ENCODE data around the gene TAOK3. TPM values are rescaled to one million over a fixed set of nuclear protein-coding genes. Genes with fewer than 3 reads are reported as not detected.

The TAOK3 gene
- total and polyA plus RNA-seq, 2 donors, result 19.8 to 33.6 TPM

DNA sequence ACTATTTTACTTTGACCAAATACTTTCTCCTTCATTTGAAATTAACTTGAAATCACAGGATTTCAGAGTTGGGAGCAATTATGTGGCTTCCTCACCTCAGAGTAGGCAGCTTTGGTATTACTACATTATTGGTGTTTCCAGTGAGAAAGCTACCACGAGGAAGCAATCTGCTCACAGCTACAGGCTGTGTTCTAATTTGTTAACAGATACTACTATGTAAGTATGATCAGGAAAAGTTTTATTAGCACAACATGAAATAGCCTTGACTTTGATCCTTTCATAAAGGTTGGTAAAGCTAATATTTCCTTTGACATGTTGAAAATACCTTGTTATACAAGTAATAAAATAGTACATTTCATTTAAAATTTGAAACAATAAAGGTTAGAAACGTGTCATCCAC is 30.6 kb downstream of the TAOK3 start:
- 66% methylated on average over 2 of the region's 2 CpGs for WGBS
- Histone ChIP-seq H3K27ac (ENCODE audit: low read depth) (no peak overlapping the region), H3K4me3 (ENCODE audit: low read depth, low read length) (no peak overlapping the region), H3K36me3 (ENCODE audit: insufficient read depth) (no peaks in the 10 kb centered on the region), H3K4me1 (ENCODE audit: insufficient read depth) (no peaks in the 10 kb centered on the region)
- DNase-seq (ENCODE audit: extremely low spot score), result no peak

DNA sequence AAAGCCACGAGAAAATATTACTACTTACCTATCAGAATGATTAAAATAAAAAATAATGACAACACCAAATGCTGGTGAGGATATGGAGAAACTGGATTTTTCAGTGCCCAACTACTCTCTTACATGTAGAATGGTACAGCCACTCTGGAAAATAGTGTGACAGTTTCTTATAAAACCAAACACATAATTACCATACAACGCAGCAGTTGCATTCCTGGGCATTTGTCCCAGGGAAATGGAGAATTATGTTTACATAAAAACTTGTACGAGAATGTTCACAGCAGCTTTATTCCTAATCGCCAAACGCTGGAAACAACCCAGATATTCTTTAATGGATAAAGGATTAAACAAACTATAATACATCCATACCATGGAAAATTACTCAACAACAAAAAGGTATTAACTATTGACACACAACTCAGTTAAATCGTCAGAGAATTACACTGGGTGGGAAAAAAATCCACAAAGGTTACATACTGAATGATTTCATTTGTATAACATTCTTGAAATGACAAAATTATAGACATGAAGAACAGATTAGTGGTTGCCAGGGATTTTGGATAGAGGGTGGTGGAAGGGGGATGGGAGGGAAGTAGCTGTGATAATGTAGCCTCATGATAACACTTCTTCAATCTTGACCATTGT is 35.4 kb downstream of the TAOK3 start:
- H3K27ac ChIP-seq (ENCODE audit: low read depth), result no peak overlapping the region
- DNase-seq (ENCODE audit: extremely low spot score), result no peak
- H3K4me3 ChIP-seq (ENCODE audit: low read depth, low read length), result no peak overlapping the region
- no peaks in the 10 kb centered on the region for H3K36me3 ChIP-seq (ENCODE audit: insufficient read depth)
- WGBS, result 30% methylated on average over 6 of the region's 6 CpGs
- H3K4me1 ChIP-seq (ENCODE audit: insufficient read depth), result no peaks in the 10 kb centered on the region

- Histone ChIP-seq H3K27ac (ENCODE audit: low read depth) (no peak overlapping the region), H3K36me3 (ENCODE audit: insufficient read depth) (no peaks in the 10 kb centered on the region), H3K4me3 (ENCODE audit: low read depth, low read length) (no peak overlapping the region), H3K4me1 (ENCODE audit: insufficient read depth) (no peaks in the 10 kb centered on the region)
- 60% methylated on average over 2 of the region's 2 CpGs for WGBS
- DNase-seq (ENCODE audit: extremely low spot score), result no peak
Measured at GRCh38 chr12:118336123-118336522, 36.6 kb downstream of the TAOK3 start.

GRCh38 chr12:118334939-118335567 is 37.7 kb downstream of the TAOK3 start:
- Histone ChIP-seq H3K4me1 (ENCODE audit: insufficient read depth) (no peaks in the 10 kb centered on the region), H3K4me3 (ENCODE audit: low read depth, low read length) (no peak overlapping the region), H3K27ac (ENCODE audit: low read depth) (no peak overlapping the region), H3K36me3 (ENCODE audit: insufficient read depth) (no peaks in the 10 kb centered on the region)
- WGBS, result 96% methylated on average over 4 of the region's 4 CpGs
- DNase-seq (ENCODE audit: extremely low spot score), result no peak

DNA sequence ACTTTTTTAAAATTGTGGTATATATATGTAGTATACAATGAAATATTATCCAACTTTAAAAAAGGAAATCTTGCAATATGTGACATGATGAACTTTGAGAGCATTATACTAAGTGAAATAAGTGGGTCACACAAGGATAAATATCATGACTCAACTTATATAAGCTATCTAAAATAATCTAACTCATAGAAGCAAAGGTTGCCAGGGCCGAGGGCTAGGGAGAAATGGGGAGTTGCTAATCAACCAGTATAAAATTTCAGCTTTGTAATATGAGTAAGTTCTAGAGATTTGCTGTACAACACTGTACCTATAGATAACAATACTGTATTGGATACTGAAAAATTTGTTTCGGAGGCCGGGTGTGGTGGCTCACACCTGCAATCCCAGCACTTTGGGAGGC is 38.5 kb downstream of the TAOK3 start:
- DNase-seq (ENCODE audit: extremely low spot score), result no peak
- WGBS, result 98% methylated on average over 3 of the region's 3 CpGs
- H3K36me3 ChIP-seq (ENCODE audit: insufficient read depth), result no peaks in the 10 kb centered on the region
- H3K4me1 ChIP-seq (ENCODE audit: insufficient read depth), result no peaks in the 10 kb centered on the region
- no peak overlapping the region for H3K4me3 ChIP-seq (ENCODE audit: low read depth, low read length)
- H3K27ac ChIP-seq (ENCODE audit: low read depth), result no peak overlapping the region

DNA sequence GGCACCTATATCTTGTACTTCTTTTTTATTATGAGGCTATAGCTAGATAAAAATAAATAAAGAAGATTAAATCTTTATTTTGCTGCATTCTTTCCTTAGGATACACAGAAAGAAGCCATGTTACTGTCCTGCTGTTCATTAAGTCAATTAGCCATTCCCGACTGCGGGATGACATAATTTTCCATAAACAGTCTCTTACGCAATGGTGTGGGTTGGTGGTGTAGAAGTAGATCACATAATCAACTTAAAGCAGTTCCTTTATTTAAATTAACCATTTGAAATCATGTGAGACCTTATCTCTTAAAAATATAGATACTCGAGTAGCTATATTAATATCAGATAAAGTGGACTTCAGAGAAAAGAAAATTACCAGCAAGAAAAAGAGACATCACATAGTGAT is 40.2 kb downstream of the TAOK3 start:
- 76% methylated on average over 4 of the region's 4 CpGs for WGBS
- H3K36me3 ChIP-seq (ENCODE audit: insufficient read depth), result no peaks in the 10 kb centered on the region
- H3K27ac ChIP-seq (ENCODE audit: low read depth), result no peak overlapping the region
- no peak overlapping the region for H3K4me3 ChIP-seq (ENCODE audit: low read depth, low read length)
- DNase-seq (ENCODE audit: extremely low spot score), result no peak
- no peaks in the 10 kb centered on the region for H3K4me1 ChIP-seq (ENCODE audit: insufficient read depth)

- WGBS, result 26% methylated on average over 3 of the region's 3 CpGs
- Histone ChIP-seq H3K4me1 (ENCODE audit: insufficient read depth) (no peaks in the 10 kb centered on the region), H3K36me3 (ENCODE audit: insufficient read depth) (no peaks in the 10 kb centered on the region), H3K4me3 (ENCODE audit: low read depth, low read length) (no peak overlapping the region), H3K27ac (ENCODE audit: low read depth) (no peak overlapping the region)
- DNase-seq (ENCODE audit: extremely low spot score), result no peak
Measured at GRCh38 chr12:118330421-118331018, 42.2 kb downstream of the TAOK3 start.

GRCh38 chr12:118328486-118329330 is 44.0 kb downstream of the TAOK3 start:
- 71% methylated on average over 3 of the region's 3 CpGs for WGBS

DNA sequence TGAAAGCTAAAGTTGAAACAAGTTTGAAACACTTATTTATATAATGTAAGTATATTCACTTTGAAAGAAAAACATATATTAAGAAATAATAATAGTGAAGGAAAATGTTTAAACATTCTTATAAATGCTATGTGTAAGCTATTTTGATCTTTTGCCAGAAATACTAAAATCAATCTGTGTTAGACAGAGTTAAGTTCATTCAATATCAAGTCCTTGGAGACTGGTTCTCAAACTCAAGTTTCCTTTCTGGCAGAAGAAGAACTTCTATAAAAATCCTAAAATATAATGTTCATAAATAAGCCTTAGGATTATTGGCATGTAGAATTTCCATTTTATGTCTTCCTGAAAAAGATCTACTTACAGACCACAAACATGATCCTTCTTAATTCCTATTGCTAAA is 45.3 kb downstream of the TAOK3 start:
- no peak overlapping the region for H3K4me3 ChIP-seq (ENCODE audit: low read depth, low read length)
- no peaks in the 10 kb centered on the region for H3K36me3 ChIP-seq (ENCODE audit: insufficient read depth)
- no peak for DNase-seq (ENCODE audit: extremely low spot score)
- no peaks in the 10 kb centered on the region for H3K4me1 ChIP-seq (ENCODE audit: insufficient read depth)
- no peak overlapping the region for H3K27ac ChIP-seq (ENCODE audit: low read depth)

More at GRCh38 chr12:118328486-118329330, 44.0 kb downstream of the TAOK3 start:
- Histone ChIP-seq H3K4me3 (ENCODE audit: low read depth, low read length) (no peak overlapping the region), H3K36me3 (ENCODE audit: insufficient read depth) (no peaks in the 10 kb centered on the region), H3K4me1 (ENCODE audit: insufficient read depth) (no peaks in the 10 kb centered on the region), H3K27ac (ENCODE audit: low read depth) (no peak overlapping the region)
- no peak for DNase-seq (ENCODE audit: extremely low spot score)

GRCh38 chr12:118326991-118327390 is 45.7 kb downstream of the TAOK3 start:
- H3K27ac ChIP-seq (ENCODE audit: low read depth), result no peak overlapping the region
- no peaks in the 10 kb centered on the region for H3K36me3 ChIP-seq (ENCODE audit: insufficient read depth)
- H3K4me3 ChIP-seq (ENCODE audit: low read depth, low read length), result no peak overlapping the region
- no peaks in the 10 kb centered on the region for H3K4me1 ChIP-seq (ENCODE audit: insufficient read depth)
- no peak for DNase-seq (ENCODE audit: extremely low spot score)

GRCh38 chr12:118325081-118325480 is 47.6 kb downstream of the TAOK3 start:
- no peak for DNase-seq (ENCODE audit: extremely low spot score)
- Histone ChIP-seq H3K4me1 (ENCODE audit: insufficient read depth) (no peaks in the 10 kb centered on the region), H3K27ac (ENCODE audit: low read depth) (no peak overlapping the region), H3K4me3 (ENCODE audit: low read depth, low read length) (no peak overlapping the region), H3K36me3 (ENCODE audit: insufficient read depth) (no peaks in the 10 kb centered on the region)
- WGBS, result 87% methylated on average over 2 of the region's 2 CpGs

DNA sequence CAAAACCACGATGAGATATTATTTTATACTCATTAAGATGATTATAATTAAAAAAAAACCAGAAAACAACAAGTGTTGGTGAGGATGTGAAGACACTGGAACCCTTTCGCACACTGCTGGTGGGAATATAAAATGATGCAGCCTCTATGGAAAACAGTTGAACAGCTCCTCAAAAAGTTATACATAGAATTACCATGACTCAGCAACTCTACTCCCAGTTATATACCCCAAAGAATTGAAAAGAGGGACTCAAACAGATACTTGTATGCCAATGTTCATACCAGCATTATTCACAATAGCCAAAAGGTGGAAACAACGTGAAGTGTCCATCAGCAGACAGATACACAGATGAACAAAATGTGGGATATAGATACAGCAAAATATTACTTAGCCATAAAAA is 53.1 kb downstream of the TAOK3 start:
- 93% methylated on average over 3 of the region's 3 CpGs for WGBS
- no peak overlapping the region for H3K27ac ChIP-seq (ENCODE audit: low read depth)
- DNase-seq (ENCODE audit: extremely low spot score), result no peak
- H3K4me1 ChIP-seq (ENCODE audit: insufficient read depth), result no peaks in the 10 kb centered on the region
- no peak overlapping the region for H3K4me3 ChIP-seq (ENCODE audit: low read depth, low read length)
- H3K36me3 ChIP-seq (ENCODE audit: insufficient read depth), result no peaks in the 10 kb centered on the region

- WGBS, result 99% methylated on average over 1 of the region's 1 CpG
- no peaks in the 10 kb centered on the region for H3K4me1 ChIP-seq (ENCODE audit: insufficient read depth)
- no peak overlapping the region for H3K4me3 ChIP-seq (ENCODE audit: low read depth, low read length)
- no peak for DNase-seq (ENCODE audit: extremely low spot score)
- no peak overlapping the region for H3K27ac ChIP-seq (ENCODE audit: low read depth)
- H3K36me3 ChIP-seq (ENCODE audit: insufficient read depth), result no peaks in the 10 kb centered on the region
Measured at GRCh38 chr12:118318744-118319143, 54.0 kb downstream of the TAOK3 start.

GRCh38 chr12:118317729-118318128 is 55.0 kb downstream of the TAOK3 start:
- Histone ChIP-seq H3K36me3 (ENCODE audit: insufficient read depth) (no peaks in the 10 kb centered on the region), H3K4me1 (ENCODE audit: insufficient read depth) (no peaks in the 10 kb centered on the region), H3K4me3 (ENCODE audit: low read depth, low read length) (no peak overlapping the region), H3K27ac (ENCODE audit: low read depth) (no peak overlapping the region)
- DNase-seq (ENCODE audit: extremely low spot score), result no peak
- 73% methylated on average over 1 of the region's 1 CpG for WGBS
